HG03342 (cell line): Measurements from ENCODE around the gene MCF2L.
A peak's percentile ranks its signal among the peaks of the same experiment; 100 is the strongest.

Experiments
- ATAC-seq: cut with Tn5 transposase; IDR thresholded peaks from one replicate; pipeline ENCODE4 v1.9.1; 2021; ENCODE audit warnings: mild to moderate bottlenecking, moderate library complexity; ENCODE audit not compliant: unreplicated experiment

The MCF2L gene

GRCh38 chr13:112942689-112943308 is 26.2 kb upstream of the MCF2L start:
- peak; percentile 98 for ATAC-seq

- ATAC-seq = peak; percentile 26
Measured at GRCh38 chr13:112943309-112944125, 25.5 kb upstream of the MCF2L start.

- no peak for ATAC-seq
Measured at GRCh38 chr13:112947796-112948195, 21.2 kb upstream of the MCF2L start.

GRCh38 chr13:112951674-112952371 is 17.2 kb upstream of the MCF2L start:
- ATAC-seq = no peak

- no peak for ATAC-seq
Measured at GRCh38 chr13:112952759-112953551, 16.1 kb upstream of the MCF2L start.

- ATAC-seq = no peak
Measured at GRCh38 chr13:112953591-112954487, 15.2 kb upstream of the MCF2L start.

GRCh38 chr13:112954488-112955270 is 14.3 kb upstream of the MCF2L start:
- no peak for ATAC-seq

- no peak for ATAC-seq
Measured at GRCh38 chr13:112955271-112955937, 13.6 kb upstream of the MCF2L start.

- no peak for ATAC-seq
Measured at GRCh38 chr13:112955956-112956355, 13.1 kb upstream of the MCF2L start.

- no peak for ATAC-seq
Measured at GRCh38 chr13:112956571-112957294, 12.3 kb upstream of the MCF2L start.

- ATAC-seq = no peak
Measured at GRCh38 chr13:112957295-112957677, 11.7 kb upstream of the MCF2L start.

- no peak for ATAC-seq
Measured at GRCh38 chr13:112958127-112958989, 10.7 kb upstream of the MCF2L start.

- ATAC-seq = no peak
Measured at GRCh38 chr13:112959206-112959605, 9.8 kb upstream of the MCF2L start.

- ATAC-seq = no peak
Measured at GRCh38 chr13:112959701-112960542, 9.1 kb upstream of the MCF2L start.

- ATAC-seq = no peak
Measured at GRCh38 chr13:112960706-112961105, 8.3 kb upstream of the MCF2L start.
